Articular chondrocyte of knee joint (primary cell): ENCODE data around the gene SLC4A11. TPM values are rescaled to one million over a fixed set of nuclear protein-coding genes. Genes with fewer than 3 reads are reported as not detected.

Source experiments
- total RNA-seq: library from RNA; depleted of rRNA; stranded (reverse); fragments of >200 nt; gene quantifications from 2 replicates; pipeline ENCODE4 v1.2.3, GENCODE V29; 2012

SLC4A11 gene
- 0.54 and 1.2 TPM in 2 replicates for total RNA-seq

GRCh38 chr20:3239026-3239866 is at the start of gene SLC4A11:
SLC4A11 (minus strand) TSS chr20:3239190; CDS start chr20:3239137, 53 bp downstream.

GRCh38 chr20:3209257-3209945 is 29.6 kb downstream of the SLC4A11 start, which contains the start of gene ITPA:
ITPA (plus strand) TSS chr20:3209498; CDS start chr20:3209552, 54 bp downstream.

GRCh38 chr20:3204124-3204794 is 34.7 kb downstream of the SLC4A11 start, which contains the start of gene DDRGK1:
DDRGK1 (minus strand) TSS chr20:3204682; CDS start chr20:3204627, 55 bp downstream.

Other genes starting within 250 kb of the SLC4A11 start
- gene GNRH2, start 195.6 kb downstream of the SLC4A11 start, total RNA-seq = 0.22 TPM in 1 of 2 replicates, not detected in the other
- 15.8 and 24.3 TPM in 2 replicates for gene MRPS26, start 193.1 kb downstream of the SLC4A11 start, total RNA-seq
- gene OXT, start 167.6 kb downstream of the SLC4A11 start, total RNA-seq = not detected in 2 replicates
- gene AVP, start 154.5 kb downstream of the SLC4A11 start, total RNA-seq = not detected in 2 replicates
- 12.8 and 19.0 TPM in 2 replicates for gene FASTKD5, start 79.3 kb downstream of the SLC4A11 start, total RNA-seq
- gene UBOX5, start 79.3 kb downstream of the SLC4A11 start, total RNA-seq = 3.5 and 4.0 TPM in 2 replicates
- gene LZTS3, start 65.6 kb downstream of the SLC4A11 start, total RNA-seq = 1.7 and 2.9 TPM in 2 replicates
- 28.1 and 28.5 TPM in 2 replicates for gene DDRGK1, start 34.5 kb downstream of the SLC4A11 start, total RNA-seq
- gene ITPA, start 29.7 kb downstream of the SLC4A11 start, total RNA-seq = 19.8 and 26.9 TPM in 2 replicates
- gene DNAAF9, start 168.5 kb upstream of the SLC4A11 start, total RNA-seq = 10.8 and 13.5 TPM in 2 replicates
- 41.6 and 43.5 TPM in 2 replicates for gene ATRN, start 231.8 kb upstream of the SLC4A11 start, total RNA-seq